HG03354 (cell line): ENCODE measurements around the gene GTF2IRD1.
"Not testable (repeated sequence)": the region's sequence is repeated elsewhere in the genome, so short reads cannot be mapped to it uniquely, and the experiment has no call there.

Experiments used
- ATAC-seq: cut with Tn5 transposase; IDR thresholded peaks from one replicate; pipeline ENCODE4 v1.9.1; 2021; ENCODE audit warnings: mild to moderate bottlenecking; ENCODE audit not compliant: unreplicated experiment, poor library complexity, severe bottlenecking

The GTF2IRD1 gene

DNA sequence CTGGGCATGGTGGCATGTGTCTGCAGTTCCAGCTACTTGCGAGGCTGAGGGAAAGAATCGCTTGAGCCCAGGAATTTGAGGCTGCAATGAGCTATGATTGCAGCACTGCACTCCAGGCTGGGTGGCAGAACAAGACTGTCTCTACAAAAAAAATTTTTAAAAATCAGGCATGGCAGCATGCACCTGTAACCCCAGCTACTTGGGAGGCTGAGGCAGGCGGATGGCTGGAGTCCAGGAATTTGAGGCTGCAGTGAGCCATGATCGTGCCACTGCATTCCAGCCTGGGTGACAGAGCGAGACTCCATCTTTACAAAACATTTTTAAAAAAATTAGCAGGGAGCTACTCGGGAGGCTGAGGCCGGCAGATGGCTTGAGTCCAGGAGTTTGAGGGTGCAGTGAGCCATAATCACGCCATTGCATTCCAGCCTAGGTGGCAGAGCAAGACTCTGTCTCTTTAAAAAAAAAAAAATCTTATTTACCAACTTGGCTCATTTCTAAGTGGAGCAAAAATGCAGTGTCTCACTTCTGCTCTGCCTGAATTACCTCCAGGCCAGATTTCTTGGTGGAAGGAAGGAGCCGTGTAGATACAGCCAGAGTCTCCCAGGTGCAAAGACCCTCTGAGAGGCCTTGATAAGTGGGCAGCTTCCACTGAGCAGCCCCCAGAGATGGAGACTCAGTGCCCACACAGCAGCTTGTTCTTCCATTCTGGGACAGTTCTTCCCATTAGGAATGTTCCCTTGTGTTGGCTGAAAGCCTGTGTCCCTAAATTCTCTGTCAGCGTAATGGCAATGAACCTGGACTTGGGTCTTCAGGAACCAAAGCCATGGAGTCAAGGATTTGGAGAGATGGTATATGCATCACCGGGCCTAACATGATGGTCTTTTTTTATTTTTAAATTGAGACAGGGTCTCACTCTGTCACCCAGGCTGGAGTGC is 30.0 kb downstream of the GTF2IRD1 start:
- ATAC-seq, result no peak

DNA sequence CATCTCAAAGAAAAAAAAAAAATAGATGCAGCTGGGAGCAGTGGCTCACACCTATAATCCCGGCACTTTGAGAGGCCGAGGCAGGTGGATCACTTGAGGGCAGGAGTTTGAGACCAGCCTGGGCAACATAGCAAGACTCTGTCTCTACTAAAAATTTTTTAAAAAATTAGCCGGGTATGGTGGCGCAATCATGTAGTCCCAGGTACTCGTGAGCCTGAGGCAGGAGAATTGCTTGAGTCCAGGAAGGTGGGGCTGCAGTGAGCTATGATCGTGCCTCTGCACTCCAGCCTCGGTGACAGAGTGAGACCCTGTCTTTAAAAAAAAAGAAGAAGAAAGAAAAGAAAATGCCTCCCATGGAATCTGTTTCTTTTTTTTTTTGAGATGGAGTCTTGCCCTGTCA is 31.9 kb downstream of the GTF2IRD1 start:
- ATAC-seq, result no peak

DNA sequence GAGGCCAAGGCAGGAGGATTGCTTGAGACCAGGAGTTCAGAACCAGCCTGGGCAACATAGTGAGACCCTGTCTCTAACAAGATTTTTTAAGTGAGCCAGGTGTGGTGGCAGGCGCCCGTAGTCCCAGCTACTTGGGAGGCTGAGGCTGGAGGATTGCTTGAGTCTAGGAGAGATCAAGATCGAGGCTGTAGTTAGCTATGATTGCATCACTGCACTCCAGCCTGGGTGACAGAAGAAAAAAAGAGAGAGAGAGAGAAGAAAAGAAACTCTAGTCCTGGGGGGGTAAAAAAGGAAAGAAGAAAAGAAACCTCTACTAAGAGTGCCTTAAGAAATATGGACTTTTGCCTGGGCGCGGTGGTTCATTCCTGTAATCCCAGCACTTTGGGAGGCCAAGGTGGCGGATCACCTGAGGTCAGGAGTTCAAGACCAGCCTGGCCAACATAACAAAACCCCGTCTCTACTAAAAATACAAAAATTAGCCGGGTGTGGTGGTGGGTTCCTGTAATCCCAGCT is 34.9 kb downstream of the GTF2IRD1 start:
- ATAC-seq, result not testable (repeated sequence)

- ATAC-seq, result no peak
These were observed 36.6 kb downstream of the GTF2IRD1 start for GRCh38 chr7:74489997-74490945.

- not testable (repeated sequence) for ATAC-seq
These were observed 37.8 kb downstream of the GTF2IRD1 start for GRCh38 chr7:74491490-74491889.

- ATAC-seq, result no peak
These were observed 39.6 kb downstream of the GTF2IRD1 start for GRCh38 chr7:74493295-74493694.

DNA sequence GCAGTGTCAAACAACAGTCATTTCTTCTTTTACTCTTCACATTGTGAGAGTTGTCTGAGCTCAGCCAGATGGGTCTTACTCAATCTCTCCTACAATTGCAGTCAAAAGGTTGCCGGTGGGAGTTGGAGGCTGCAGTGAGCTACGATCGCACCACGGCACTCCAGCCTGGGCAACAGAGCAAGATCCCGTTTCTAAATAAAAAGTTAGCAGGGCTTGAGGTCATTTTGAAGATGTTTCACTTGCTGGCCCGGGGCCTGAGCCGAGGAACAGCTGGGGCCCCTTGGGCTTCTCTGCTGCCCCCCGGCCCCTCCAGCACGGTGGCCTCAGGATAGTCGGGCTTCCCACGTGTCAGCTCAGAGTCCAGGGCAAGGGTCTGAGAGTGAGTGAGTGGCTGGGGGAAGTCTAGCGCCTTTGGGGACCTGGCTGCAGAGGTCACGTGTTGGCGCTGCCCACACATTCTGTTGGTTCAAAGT is 40.4 kb downstream of the GTF2IRD1 start:
- no peak for ATAC-seq

GRCh38 chr7:74495112-74496086 is 41.7 kb downstream of the GTF2IRD1 start:
- no peak for ATAC-seq

GRCh38 chr7:74496272-74496671 is 42.6 kb downstream of the GTF2IRD1 start:
- ATAC-seq, result no peak

DNA sequence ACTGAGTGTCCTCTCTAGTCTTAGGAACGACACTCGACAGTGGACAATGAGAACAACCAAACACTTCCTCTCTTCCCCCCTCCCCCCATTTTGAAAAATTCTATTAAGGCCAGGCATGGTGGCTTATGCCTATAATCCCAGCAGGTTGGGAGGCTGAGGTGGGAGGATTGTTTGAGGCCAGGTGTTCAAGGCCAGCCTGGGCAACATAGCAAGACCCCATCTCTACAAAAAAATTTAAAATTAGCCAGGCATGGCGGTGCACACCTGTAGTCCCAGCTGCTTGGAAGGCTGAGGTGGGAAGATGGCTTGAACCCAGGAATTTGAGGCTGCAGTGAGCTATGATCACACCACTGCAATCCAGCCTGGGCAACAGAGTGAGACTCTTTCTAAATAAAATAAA is 43.1 kb downstream of the GTF2IRD1 start:
- ATAC-seq, result not testable (repeated sequence)

DNA sequence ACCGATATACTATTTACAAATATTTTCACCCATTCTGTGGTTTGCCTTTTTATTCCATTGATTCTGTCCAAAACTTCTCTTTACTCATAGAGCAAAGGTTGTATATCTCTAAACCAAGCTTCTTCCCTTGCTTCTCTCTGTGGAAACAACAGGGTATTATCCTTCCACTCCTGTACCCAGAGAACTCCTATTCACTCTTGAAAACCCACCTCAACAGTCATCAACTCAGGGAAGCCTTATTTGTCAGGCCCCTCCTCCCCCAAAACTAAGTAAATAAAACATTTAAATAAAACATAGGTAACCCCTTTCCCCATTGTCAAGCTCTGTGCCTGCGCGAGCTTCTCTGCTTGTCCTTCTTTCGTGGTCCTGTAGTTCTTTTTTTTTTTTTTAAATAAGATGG is 44.6 kb downstream of the GTF2IRD1 start:
- ATAC-seq, result no peak

DNA sequence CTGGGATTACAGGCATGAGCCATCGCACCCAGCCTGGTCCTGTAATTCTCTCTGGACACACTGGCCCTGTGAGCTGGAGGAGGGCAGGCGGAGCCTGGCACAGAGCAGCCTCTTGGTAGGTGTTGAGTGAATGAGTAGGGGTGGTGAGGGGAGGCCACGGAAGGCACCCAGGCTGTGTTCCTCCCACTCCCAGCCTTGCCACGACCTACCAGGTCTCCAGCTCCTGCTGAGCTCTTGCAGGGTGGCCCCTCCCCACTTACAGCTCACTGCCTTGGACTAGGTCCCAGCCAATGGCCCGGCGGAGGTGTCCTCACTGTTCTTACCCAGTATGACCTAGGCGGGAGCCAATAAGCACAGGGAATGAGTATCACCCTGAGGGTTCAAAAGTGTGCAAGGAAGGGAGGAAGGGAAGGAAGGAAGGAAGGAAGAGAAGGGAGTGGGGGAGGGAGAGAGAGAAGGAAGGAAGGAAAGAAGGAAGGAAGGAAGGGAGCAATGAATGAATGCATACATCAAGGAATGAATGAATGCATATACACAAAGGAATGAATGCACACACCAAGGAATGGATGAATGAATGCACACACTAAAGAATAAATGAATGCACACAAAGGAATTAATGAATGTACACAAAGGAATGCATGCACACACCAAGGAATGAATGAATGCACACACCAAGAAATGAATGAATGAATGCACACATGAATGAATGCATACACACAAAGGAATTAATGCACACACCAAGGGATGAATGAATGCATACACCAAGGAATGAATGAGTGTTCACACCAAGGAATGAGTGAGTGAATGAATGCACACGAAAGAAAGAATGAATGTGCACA is 45.5 kb downstream of the GTF2IRD1 start:
- no peak for ATAC-seq

GRCh38 chr7:74499835-74500388 is 46.2 kb downstream of the GTF2IRD1 start:
- no peak for ATAC-seq

DNA sequence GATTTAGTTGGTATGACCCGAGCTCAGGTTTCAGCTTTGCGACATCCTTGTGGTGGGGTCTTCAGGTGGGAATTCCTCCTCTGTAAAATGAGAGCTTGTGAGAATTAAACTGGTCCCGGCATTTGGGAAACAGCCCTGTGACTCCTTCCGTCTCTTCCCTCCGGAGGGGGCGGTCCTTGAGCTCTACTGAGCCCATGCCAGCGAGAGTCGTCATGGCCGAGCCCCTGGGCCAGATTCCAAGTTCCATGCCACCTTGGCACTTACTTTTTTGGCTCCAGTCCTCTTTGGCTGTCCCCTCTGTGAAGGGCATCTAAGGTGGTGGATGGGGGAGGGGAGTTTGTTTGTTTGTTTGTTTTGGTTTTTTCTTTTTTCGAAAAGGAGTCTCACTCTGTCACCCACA is 47.6 kb downstream of the GTF2IRD1 start:
- ATAC-seq, result no peak

DNA sequence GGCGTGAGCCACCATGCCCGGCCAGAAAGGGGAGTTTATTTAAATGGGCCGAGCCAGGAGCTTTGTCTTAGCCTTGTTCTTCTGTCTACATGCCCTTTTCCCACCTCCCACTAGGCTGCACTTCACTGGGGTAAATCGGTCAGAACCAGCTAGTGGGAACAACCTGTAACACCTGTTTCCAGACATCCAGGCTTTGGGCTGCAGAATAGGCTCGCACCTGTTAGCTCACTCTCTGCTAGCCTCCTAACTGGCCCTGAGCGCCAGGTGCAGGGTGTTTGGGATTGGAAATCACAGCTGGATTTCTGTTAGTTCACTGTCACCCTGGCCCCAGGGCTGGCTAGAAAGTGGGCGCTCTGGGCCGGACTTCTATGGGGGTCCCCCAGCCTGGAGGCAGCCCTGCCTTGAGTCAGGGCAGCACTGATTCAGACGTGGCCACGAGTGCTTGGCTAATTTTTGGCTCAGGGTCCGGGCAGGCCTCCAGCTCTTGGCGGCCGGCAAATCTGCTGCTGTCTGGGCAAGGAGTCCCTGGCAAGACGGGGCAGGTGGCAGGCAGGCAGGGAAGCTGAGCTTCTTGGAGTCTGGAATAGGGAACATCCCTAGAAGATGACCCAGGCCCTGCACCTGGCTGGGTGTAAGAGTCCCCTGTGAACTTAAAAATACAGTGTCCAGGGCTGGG is 48.6 kb downstream of the GTF2IRD1 start:
- no peak for ATAC-seq

- ATAC-seq, result no peak
These were observed 49.4 kb downstream of the GTF2IRD1 start for GRCh38 chr7:74503061-74503460.

DNA sequence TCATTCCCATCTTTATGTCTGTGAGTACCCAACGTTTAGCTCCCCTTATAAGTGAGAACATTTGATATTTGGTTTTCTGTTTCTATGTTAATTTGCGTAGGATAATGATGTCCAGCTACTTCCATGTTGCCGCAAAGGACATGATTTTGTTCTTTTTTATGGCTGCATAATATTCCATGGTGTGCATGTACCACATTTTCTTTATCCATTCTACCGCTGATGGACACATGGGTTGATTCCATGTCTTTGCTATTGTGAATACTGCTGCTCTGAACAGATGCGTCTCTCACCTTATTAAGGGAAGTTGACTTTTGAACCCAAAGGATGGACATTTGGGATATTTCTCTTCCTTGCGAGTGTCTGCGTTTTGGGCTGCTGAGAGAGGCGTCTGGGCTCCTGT is 50.2 kb downstream of the GTF2IRD1 start:
- ATAC-seq, result no peak
